HCT116 (cell line): ENCODE data around the gene MEGF6. TPM values are rescaled to one million over a fixed set of nuclear protein-coding genes. Genes with fewer than 3 reads are reported as not detected.

Experiments
- ATAC-seq: fragments of 200-7000 bp; cut with Tn5 transposase; 2 replicates; pipeline ENCODE4 v1.9.1; 2020; ENCODE audit warnings: mild to moderate bottlenecking, moderate library complexity
- BruUV-seq: library from RNA; stranded (reverse); fragments of 400-500 nt; replicated peaks from 2 replicates; lab custom pipeline; 2021; lab: Mats Ljungman, UMichigan
- CTCF ChIA-PET: fragments of 300-600 bp; sonication (Branson Sonifier 250); formaldehyde crosslinking; loops from one replicate; lab custom pipeline; 2021; ENCODE audit warnings: antibody characterized with exemption; lab: Charles Lee
- POLR2A ChIA-PET: fragments of 300-600, 350-600 bp; sonication (Branson Sonifier 250); formaldehyde crosslinking; loops from one replicate; lab custom pipeline; 2021; ENCODE audit warnings: antibody characterized with exemption; lab: Charles Lee
- RAD21 ChIA-PET, 2 experiments: fragments of 300-600 bp; sonication (Branson Sonifier 250); formaldehyde crosslinking; loops; one replicate each; lab custom pipeline; 2023; ENCODE audit warnings: low total read pairs in 2 of 2; ENCODE audit not compliant: uncharacterized antibody in 2 of 2, unreplicated experiment in 2 of 2, low non-redundant PET in 1 of 2; lab: Charles Lee
- DNase-seq: peaks from one replicate; pipeline ENCODE4 v3.0.0-alpha.2; 2010; ENCODE audit warnings: low read depth, low spot score
- H2AFZ ChIP-seq: fragments of 200-600 bp; shearing (Covaris generic), sonication (generic); 2 replicates; pipeline ENCODE4 v1.6.1; 2017; ENCODE audit warnings: low read depth, mixed run types, mixed read lengths, antibody characterized with exemption, low read length; ENCODE audit not compliant: poor library complexity, severe bottlenecking
- H3K27ac ChIP-seq: 2 replicates; pipeline ENCODE4 v1.5.1; 2012; ENCODE audit warnings: low read depth, low read length
- H3K27me3 ChIP-seq: fragments of 200-600 bp; sonication (generic); 2 replicates; pipeline ENCODE4 v1.6.1; 2016; ENCODE audit warnings: mixed run types, low read length, mixed read lengths; ENCODE audit not compliant: insufficient read depth
- H3K36me3 ChIP-seq, 2 experiments: fragments of 200-500 bp in 1 of 2; fragments of 200-600 bp in 1 of 2; sonication (Bioruptor generic) in 1 of 2; sonication (generic) in 1 of 2; 2 replicates each; pipeline versions ENCODE4 v1.5.1 to v1.6.1; 2014 to 2016; ENCODE audit warnings: low read length in 2 of 2, inconsistent platforms in 1 of 2, mixed read lengths in 1 of 2, mixed run types in 1 of 2; ENCODE audit not compliant: insufficient read depth in 2 of 2, control insufficient read depth in 1 of 2
- H3K4me1 ChIP-seq, 2 experiments: fragments of 200-600 bp in 1 of 2; sonication (generic) in 1 of 2; 2 replicates each; pipeline versions ENCODE4 v1.5.1 to v1.6.1; 2012 to 2017; ENCODE audit warnings: low read length in 2 of 2, inconsistent platforms in 1 of 2, mild to moderate bottlenecking in 1 of 2, mixed read lengths in 1 of 2, mixed run types in 1 of 2, moderate library complexity in 1 of 2; ENCODE audit not compliant: insufficient read depth in 2 of 2, control insufficient read depth in 1 of 2
- H3K4me2 ChIP-seq: fragments of 200-600 bp; sonication (generic); 2 replicates; pipeline ENCODE4 v1.6.1; 2017; ENCODE audit warnings: mixed run types, low read length, mixed read lengths
- H3K4me3 ChIP-seq, 2 experiments: fragments of 200-600 bp in 1 of 2; sonication (generic) in 1 of 2; replicated peaks in 1 of 2; 2 replicates each; pipeline ENCODE4 v1.5.1; 2011 to 2016; ENCODE audit warnings: low read length in 2 of 2, control low read depth in 1 of 2, low read depth in 1 of 2, mild to moderate bottlenecking in 1 of 2, mixed read lengths in 1 of 2, mixed run types in 1 of 2
- H3K79me2 ChIP-seq: fragments of 200-600 bp; sonication (generic); 2 replicates; pipeline ENCODE4 v1.6.1; 2017; ENCODE audit warnings: mild to moderate bottlenecking, mixed run types, low read length, moderate library complexity, mixed read lengths; ENCODE audit not compliant: insufficient read depth
- H3K9ac ChIP-seq: fragments of 200-600 bp; sonication (generic); 2 replicates; pipeline ENCODE4 v1.6.1; 2016; ENCODE audit warnings: low read length, mixed read lengths
- H3K9me2 ChIP-seq: fragments of 200-600 bp; sonication (generic), shearing (Covaris generic); 2 replicates; pipeline ENCODE4 v1.6.1; 2017; ENCODE audit warnings: mixed run types, mild to moderate bottlenecking, moderate library complexity; ENCODE audit not compliant: insufficient read depth
- H3K9me3 ChIP-seq, 2 experiments: fragments of 200-500 bp in 1 of 2; fragments of 200-600 bp in 1 of 2; sonication (Bioruptor generic) in 1 of 2; sonication (generic) in 1 of 2; 2 replicates each; pipeline ENCODE4 v1.6.1; 2014 to 2017; ENCODE audit warnings: low read length in 2 of 2, mixed read lengths in 2 of 2, inconsistent platforms in 1 of 2, low read depth in 1 of 2, mild to moderate bottlenecking in 1 of 2, mixed run types in 1 of 2, moderate library complexity in 1 of 2; ENCODE audit not compliant: control insufficient read depth in 1 of 2, insufficient read depth in 1 of 2
- H4K20me1 ChIP-seq: fragments of 200-600 bp; sonication (generic), shearing (Covaris generic); 2 replicates; pipeline ENCODE4 v1.6.1; 2017; ENCODE audit warnings: mixed run types, mild to moderate bottlenecking, moderate library complexity; ENCODE audit not compliant: insufficient read depth
- CBX3 ChIP-seq: IDR thresholded peaks from 2 replicates; pipeline ENCODE4 v1.6.1; 2012; ENCODE audit warnings: low read depth
- CEBPB ChIP-seq: IDR thresholded peaks from 2 replicates; pipeline ENCODE4 v1.6.1; 2012; ENCODE audit warnings: low read depth
- CTCF ChIP-seq, 3 experiments: fragments of 200-600 bp in 1 of 3; sonication (generic) in 1 of 3; IDR thresholded peaks in 2 of 3; conservative IDR thresholded peaks in 1 of 3; 2 replicates each; pipeline ENCODE4 v1.5.1; 2012 to 2017; ENCODE audit warnings: low read depth in 2 of 3, low read length in 2 of 3, antibody characterized with exemption in 1 of 3, borderline replicate concordance in 1 of 3, control low read depth in 1 of 3, mild to moderate bottlenecking in 1 of 3, mixed read lengths in 1 of 3, mixed run types in 1 of 3, moderate library complexity in 1 of 3; ENCODE audit not compliant: insufficient read depth in 1 of 3
- FOSL1 ChIP-seq: IDR thresholded peaks from 2 replicates; pipeline ENCODE4 v1.6.1; 2012; ENCODE audit warnings: low read depth
- MAX ChIP-seq: IDR thresholded peaks from 2 replicates; pipeline ENCODE4 v1.6.1; 2012
- RAD21 ChIP-seq: IDR thresholded peaks from 2 replicates; pipeline ENCODE4 v1.6.1; 2012; ENCODE audit warnings: low read depth, mild to moderate bottlenecking
- REST ChIP-seq: IDR thresholded peaks from 2 replicates; pipeline ENCODE4 v1.6.1; 2012; ENCODE audit warnings: low read depth
- SIN3A ChIP-seq: IDR thresholded peaks from 2 replicates; pipeline ENCODE4 v1.6.1; 2012; ENCODE audit warnings: low read depth
- SRF ChIP-seq: IDR thresholded peaks from 2 replicates; pipeline ENCODE4 v1.6.1; 2012; ENCODE audit warnings: low read depth
- YY1 ChIP-seq: IDR thresholded peaks from 2 replicates; pipeline ENCODE4 v1.6.1; 2011; ENCODE audit warnings: low read length, low read depth, moderate library complexity, mild to moderate bottlenecking; ENCODE audit not compliant: insufficient replicate concordance; ENCODE audit errors: extremely low read depth
- ZFX ChIP-seq: fragments of 450-650 bp; IDR thresholded peaks from 2 replicates; pipeline ENCODE4 v1.6.1; 2017
- ZNF274 ChIP-seq: fragments of 200-500 bp; sonication (Bioruptor generic); IDR thresholded peaks from 2 replicates; pipeline ENCODE4 v1.6.1; 2014; ENCODE audit warnings: mild to moderate bottlenecking, low read depth, low read length, inconsistent platforms
- intact Hi-C: fragments of 100-400 bp; cut with micrococcal nuclease; formaldehyde crosslinking; loops from 2 replicates; pipeline ENCODE4 v1.10.0; 2022
- total RNA-seq: library from RNA; stranded (reverse); gene quantifications from one replicate; pipeline ENCODE4 v1.2.1, GENCODE V29; 2021; ENCODE audit not compliant: unreplicated experiment

Gene MEGF6
- total RNA-seq, 1 experiment from 2014 or later: 47.6 TPM

GRCh38 chr1:3558036-3558726, 53.1 kb downstream of the MEGF6 start:
- POLR2A ChIA-PET: no interaction called here
- TF ChIP-seq SRF (no peak), FOSL1 (no peak), CBX3 (no peak), ZNF274 (no peak), RAD21 (no peak), CTCF (IDR thresholded peaks at IDR 0.05 in 2 of 3, conservative IDR thresholded peaks at IDR 0.05 in 1 of 3; ENCODE audit: borderline replicate concordance in 1 of 3, insufficient read depth in 1 of 3, low read depth in 2 of 3, low read length in 2 of 3) (no peak), CEBPB (no peak), ZFX (no peak), YY1 (no peak), REST (no peak), MAX (no peak), SIN3A (no peak)
- BruUV-seq: no TSS peak
- intact Hi-C loops: no loop called here
- peaks cover 23 to 42% of the 10 kb centered on the region in 2 experiments for H3K4me1 ChIP-seq
- RAD21 ChIA-PET: no interaction called here
- H3K9me2 ChIP-seq: no peaks in the 10 kb centered on the region
- CTCF ChIA-PET: no interaction called here
- ATAC-seq: no peak
- H3K79me2 ChIP-seq: no peaks in the 10 kb centered on the region
- H3K27ac ChIP-seq: no peak overlapping the region
- no peak for DNase-seq
- H4K20me1 ChIP-seq: no peaks in the 10 kb centered on the region
- H3K4me3 ChIP-seq: no peak overlapping the region
- H3K9me3 ChIP-seq: no peaks in the 10 kb centered on the region
- H3K9ac ChIP-seq: no peak overlapping the region
- H3K27me3 ChIP-seq: no peaks in the 10 kb centered on the region
- H3K4me2 ChIP-seq: no peak overlapping the region
- H3K36me3 ChIP-seq: no peaks in the 10 kb centered on the region
- no peak overlapping the region for H2AFZ ChIP-seq
